Upper lobe of left lung (tissue), 4 donors: Measurements from ENCODE around the gene ARG1.

Experiments
- CTCF ChIP-seq, 6 experiments: fragments of 450-650 bp in 4 of 6; fragments of 200-600 bp in 2 of 6; sonication (generic) in 2 of 6; IDR thresholded peaks; one replicate each; pipeline ENCODE4 v1.5.1; 2016 to 2019; ENCODE audit warnings: antibody characterized with exemption in 6 of 6
- POLR2A ChIP-seq, 4 donors: fragments of 450-650 bp; IDR thresholded peaks; one replicate each; pipeline ENCODE4 v1.5.1; 2016 to 2017; ENCODE audit warnings: antibody characterized with exemption in 4 of 4, mild to moderate bottlenecking in 2 of 4
- POLR2AphosphoS5 ChIP-seq, 2 donors: sonication (generic); formaldehyde crosslinking; IDR thresholded peaks; one replicate each; pipeline ENCODE4 v1.5.1; 2017; ENCODE audit warnings: antibody characterized with exemption in 2 of 2

- no peak for TF ChIP-seq POLR2A (IDR thresholded peaks at IDR 0.05)
- no peak for TF ChIP-seq CTCF (IDR thresholded peaks at IDR 0.05)
- no peak for TF ChIP-seq POLR2AphosphoS5 (IDR thresholded peaks at IDR 0.05)
These were observed 17.0 kb upstream of the ARG1 start for GRCh38 chr6:131555992-131556391.
